HG03342 (cell line): Measurements from ENCODE around the gene ORMDL2.
"Not testable (repeated sequence)": the region's sequence is repeated elsewhere in the genome, so short reads cannot be mapped to it uniquely, and the experiment has no call there.

Source experiments
- ATAC-seq: cut with Tn5 transposase; IDR thresholded peaks from one replicate; pipeline ENCODE4 v1.9.1; 2021; ENCODE audit warnings: mild to moderate bottlenecking, moderate library complexity; ENCODE audit not compliant: unreplicated experiment

Gene ORMDL2

DNA sequence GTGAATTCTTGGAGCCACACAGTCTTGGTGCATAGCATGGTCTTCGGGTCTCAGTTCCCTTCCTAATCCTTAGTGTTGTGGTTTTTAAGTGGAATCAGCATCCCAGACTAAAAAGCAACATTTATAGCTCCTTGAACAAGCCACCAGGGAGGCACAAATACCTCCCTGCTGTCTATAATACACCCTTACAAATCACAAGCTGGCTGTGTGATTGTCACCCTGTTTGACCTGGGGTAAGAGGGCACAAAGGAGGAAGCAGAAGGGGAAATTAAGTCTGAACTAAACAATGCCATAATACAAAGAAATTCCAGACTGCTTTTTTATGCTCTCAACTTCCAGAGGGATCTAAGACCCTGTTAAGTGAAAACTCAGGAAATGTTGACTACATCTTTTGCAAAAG, 32.6 kb downstream of the ORMDL2 start:
- no peak for ATAC-seq

DNA sequence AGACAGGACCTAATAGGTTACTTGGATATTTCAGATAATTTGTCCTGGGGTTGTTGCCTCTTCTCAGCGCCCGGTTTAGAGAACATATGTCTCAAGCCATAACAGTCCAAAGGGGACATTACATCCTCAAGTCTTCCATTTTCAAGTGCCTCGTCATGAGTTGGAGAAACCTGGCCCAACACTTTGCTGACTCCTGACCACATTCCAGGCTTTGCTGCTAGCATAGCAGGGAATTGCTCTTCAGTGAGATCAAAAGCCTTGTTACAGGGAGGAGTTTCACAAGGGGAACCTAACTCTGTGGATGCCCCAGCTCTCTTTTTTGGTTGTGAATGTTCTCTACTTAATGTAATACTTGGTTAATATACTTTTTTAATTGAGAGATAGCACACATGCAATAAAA, 33.1 kb downstream of the ORMDL2 start:
- ATAC-seq = no peak

DNA sequence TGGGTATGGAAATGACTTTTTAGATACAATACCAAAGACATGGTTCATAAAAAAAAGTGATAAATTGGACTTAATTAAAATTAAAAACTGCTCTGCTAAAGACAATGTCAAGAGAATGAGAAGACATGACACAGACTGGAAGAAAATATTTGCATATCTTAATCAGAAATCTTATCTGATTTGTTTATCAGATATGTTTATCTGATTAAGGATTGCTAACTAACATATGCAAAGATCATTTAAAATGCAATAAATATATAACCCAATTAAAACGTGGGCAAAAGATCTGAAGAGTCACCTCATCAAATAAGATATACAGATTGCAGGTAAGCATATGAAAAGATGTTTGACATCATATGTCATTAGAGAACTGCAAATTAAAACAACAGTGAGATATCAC, 34.9 kb downstream of the ORMDL2 start:
- ATAC-seq = no peak

GRCh38 chr12:55861396-55861795, 43.6 kb downstream of the ORMDL2 start:
- ATAC-seq = no peak

DNA sequence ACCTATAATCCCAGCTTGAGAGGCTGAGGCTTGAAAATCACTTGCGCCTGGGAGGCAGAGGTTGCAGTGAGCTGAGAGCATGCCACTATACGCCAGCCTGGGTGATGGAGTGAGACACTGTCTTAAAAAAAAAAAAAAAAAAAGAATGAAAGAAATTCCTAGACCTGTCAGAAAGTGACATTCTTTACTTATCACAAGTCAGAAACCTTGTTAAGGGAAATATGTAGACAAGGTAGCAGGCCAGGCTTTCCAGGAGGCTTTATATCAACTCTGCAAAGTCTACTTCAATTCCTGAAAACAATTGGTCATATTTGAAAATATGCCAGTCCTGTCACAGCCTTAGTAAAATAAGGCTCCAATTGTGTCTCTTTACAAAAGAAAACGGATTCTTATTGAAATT, 44.0 kb downstream of the ORMDL2 start:
- no peak for ATAC-seq

DNA sequence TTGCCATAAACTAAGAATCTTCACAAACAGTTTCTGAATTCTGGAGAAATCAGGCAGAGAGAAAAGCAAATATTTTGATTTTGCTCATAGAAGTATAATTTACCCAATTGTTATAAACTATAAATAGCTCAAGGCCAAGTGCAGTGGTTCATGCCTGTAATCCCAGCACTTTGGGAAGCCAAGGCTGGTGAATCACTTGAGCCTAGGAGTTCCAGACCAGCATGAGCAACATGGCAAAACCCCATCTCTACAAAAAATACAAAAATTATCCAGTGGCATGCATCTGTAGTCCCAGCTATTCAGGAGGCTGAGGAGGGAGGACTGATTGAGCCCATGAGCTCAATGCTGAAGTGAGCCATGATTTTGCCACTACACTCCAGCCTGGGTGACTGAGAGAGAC, 44.4 kb downstream of the ORMDL2 start:
- no peak for ATAC-seq

DNA sequence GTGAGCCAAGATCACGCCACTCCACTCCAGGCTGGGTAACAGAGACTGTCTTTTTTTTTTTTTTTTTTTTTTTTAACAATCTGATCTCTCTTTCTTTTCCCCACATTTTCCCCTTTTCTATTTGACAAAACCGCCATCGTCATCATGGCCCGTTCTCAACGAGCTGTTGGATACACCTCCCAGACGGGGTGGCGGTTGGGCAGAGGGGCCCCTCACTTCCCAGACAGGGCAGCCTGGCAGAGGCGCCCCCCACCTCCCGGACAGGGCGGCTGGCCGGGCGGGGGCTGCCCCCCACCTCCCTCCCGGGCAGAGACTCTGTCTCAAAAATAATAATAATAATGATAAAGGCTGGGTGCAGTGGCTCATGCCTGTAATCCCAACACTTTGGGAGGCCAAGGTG, 45.1 kb downstream of the ORMDL2 start:
- not testable (repeated sequence) for ATAC-seq

- no peak for ATAC-seq
These were observed 47.5 kb downstream of the ORMDL2 start for GRCh38 chr12:55865327-55865726.

DNA sequence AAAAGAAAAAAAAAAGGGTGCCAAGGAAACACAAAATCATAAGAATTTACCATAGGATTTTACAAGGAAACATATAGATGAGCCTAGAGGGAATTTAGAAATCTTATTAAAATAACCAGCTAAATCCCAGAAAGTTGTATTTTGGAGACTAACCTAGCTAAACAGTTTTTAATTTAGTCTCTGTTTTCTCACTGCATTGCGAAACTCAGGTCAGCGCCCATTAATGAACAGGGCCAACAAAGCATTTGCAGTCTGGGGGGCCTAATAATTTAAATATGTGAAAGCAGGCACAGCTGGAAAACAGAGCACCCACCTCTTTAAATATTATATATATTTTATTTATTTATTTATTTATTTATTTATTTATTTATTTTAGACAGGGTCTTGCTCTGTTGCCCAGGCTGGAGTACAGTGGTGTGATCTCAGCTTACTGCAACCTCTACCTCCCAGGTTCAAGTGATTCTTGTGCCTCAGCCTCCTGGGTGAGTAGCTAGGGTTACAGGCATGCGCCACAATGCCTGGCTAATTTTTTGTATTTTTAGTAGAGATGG, 48.7 kb downstream of the ORMDL2 start:
- ATAC-seq = not testable (repeated sequence)
